GM21576 (cell line): ENCODE measurements around the gene SERPINB1.
"Not testable (repeated sequence)": the region's sequence is repeated elsewhere in the genome, so short reads cannot be mapped to it uniquely, and the experiment has no call there.

ENCODE experiments used
- ATAC-seq: cut with Tn5 transposase; IDR thresholded peaks from one replicate; pipeline ENCODE4 v1.9.1; 2021; ENCODE audit warnings: mild to moderate bottlenecking, moderate library complexity; ENCODE audit not compliant: unreplicated experiment

Gene SERPINB1

DNA sequence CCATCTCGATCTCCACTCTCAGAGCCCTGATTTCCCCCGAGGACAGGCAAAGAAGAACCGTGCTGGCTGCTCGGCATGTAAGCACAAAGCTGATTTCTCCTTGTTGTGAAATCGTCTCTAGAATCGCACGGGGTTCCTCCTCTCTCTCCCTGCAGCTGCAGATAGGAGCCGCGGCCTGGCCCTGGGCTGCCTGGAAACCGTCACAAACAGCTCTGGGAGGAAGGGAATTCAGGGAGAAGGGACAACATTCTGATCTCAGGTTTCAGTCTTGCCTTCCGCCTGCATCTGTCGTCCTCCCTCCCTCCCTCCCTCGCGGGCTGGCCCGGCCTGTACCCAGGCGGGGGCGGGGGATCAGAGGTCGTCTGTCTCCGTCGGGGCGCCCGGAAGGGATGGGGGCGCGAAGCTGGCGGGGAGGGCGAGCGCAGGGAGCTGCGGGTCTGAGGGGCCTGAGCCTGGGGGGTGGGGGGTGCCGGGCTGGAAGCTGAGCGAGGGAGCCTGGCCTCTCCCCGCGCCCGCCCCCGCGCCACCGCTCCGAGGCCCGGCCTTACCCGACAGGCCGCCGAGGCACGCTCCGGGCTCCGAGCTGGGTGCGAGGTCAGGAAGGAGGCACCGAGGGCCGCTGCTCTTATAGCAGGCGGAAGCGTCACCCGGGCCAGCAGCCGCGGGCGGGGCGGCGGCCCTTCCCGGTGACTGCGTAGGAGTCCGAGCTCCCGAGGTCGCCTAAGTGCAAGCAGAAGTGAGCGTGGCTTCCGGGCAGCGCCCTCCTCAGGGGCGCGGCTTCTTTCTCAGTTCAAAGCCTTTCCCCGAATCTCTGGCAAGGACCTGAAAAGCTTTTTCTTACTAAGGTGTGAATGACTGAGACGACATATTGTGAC is at the start of gene SERPINB1:
TSS of gene SERPINB1 (minus strand) at position 600 of the 875 bp plus-strand sequence. CDS start 1,277 bp downstream, outside the sequence.
- peak; percentile 50 for ATAC-seq

GRCh38 chr6:2890976-2891767 is 49.5 kb upstream of the SERPINB1 start:
- ATAC-seq = no peak

DNA sequence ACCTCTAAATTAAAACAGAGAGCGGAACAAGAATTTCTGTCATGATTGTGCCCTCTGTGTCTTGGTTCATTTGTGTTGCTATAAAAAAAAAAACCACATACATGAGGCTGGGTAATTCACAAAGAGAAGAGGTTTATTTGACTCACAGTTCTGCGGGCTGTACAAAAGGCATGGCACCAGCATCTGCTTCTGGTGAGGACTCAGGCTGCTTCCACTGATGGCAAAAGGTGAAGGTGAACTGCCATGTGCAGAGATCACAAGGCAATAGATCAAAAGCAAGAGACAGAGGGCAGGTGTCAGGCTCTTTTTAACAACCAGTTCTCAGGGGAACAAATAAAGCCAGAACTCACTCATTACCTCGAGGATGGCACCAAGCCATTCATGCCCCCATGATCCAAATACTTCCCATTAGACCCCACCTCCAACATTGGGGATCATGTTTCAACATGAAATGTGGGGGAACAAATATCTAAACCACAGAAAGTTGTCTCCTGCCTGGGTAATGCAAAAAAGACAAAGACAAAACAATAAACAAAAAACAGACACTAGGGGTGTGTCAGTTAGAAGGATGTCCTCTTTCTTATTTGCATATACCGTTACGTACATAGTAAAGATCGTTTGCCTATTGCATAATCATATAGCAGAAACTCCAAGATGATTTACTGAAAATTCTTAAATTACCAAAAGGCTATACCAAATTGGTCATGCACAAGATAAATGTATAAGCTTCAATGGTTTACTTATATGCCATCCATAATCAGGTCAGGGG is 44.5 kb upstream of the SERPINB1 start:
- ATAC-seq = no peak

DNA sequence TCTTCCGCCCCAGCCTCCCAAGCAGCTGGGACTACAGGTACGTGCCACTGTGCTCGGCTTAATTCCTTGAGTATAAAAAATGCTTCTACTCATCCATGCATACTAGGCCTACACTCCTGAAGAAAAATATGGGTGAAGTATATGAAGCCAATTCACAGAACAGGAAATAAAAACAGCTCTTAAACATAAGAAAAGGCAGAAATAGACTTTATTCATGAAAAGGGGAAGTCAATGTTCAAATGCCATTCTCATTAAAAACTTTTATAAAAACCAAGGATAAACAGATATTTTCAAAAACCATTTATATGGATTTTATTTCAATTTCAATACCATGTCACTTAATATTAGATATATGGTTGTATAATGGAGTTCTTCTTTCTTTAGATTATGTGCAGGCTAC is 43.1 kb upstream of the SERPINB1 start:
- no peak for ATAC-seq

DNA sequence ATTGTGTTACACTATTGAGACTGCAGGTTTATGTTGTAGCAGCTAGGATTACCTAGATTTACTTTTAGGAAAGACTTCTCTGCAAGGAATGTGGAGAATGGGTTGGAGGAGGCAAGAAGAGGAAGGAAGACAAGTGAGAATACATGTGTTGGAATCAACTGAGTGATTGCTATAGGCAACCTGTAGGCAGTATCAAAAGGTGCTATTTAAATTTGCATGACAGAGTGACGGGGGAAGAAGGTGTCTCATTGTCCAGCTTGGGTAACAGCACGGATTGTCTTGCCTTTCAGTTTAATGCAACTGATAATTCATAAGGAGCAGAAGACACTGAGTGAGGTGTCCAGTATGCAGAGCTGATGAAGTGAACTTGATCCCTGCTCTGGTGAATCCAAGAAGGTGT is 42.0 kb upstream of the SERPINB1 start:
- ATAC-seq = no peak

DNA sequence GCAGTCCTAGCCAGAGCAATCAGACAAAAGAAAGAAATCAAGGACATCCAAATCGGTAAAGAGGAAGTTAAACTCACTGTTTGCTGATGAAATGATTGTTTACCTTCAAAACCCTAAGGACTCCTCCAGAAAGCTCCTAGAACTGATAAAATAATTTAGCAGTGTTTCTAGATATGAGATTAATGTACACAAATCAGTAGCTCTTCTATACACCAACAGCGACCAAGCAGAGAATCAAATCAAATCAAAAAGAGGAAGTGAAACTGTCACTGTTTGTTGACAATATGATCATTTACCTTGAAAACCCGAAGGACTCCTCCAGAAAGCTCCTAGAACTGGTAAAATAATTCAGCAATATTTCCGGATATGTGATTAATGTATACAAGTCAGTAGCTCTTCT is 39.8 kb upstream of the SERPINB1 start:
- ATAC-seq = peak; percentile 60

DNA sequence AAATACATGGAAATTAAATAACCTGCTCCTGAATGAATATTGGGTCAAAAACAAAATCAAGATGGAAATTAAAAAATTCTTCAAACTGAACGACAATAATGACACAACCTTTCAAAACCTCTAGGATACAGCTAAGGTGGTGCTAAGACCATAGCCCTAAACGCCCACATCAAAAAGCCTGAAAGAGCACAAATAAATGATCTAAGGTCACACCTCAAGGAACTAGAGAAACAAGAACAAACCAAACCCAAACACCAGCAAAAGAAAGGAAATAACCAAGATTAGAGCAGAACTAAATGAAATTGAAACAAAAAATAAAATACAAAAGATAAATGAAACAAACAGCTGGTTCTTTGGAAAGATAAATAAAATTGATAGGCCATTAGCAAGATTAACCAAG is 38.5 kb upstream of the SERPINB1 start:
- not testable (repeated sequence) for ATAC-seq

GRCh38 chr6:2877960-2878359 is 36.3 kb upstream of the SERPINB1 start:
- no peak for ATAC-seq

DNA sequence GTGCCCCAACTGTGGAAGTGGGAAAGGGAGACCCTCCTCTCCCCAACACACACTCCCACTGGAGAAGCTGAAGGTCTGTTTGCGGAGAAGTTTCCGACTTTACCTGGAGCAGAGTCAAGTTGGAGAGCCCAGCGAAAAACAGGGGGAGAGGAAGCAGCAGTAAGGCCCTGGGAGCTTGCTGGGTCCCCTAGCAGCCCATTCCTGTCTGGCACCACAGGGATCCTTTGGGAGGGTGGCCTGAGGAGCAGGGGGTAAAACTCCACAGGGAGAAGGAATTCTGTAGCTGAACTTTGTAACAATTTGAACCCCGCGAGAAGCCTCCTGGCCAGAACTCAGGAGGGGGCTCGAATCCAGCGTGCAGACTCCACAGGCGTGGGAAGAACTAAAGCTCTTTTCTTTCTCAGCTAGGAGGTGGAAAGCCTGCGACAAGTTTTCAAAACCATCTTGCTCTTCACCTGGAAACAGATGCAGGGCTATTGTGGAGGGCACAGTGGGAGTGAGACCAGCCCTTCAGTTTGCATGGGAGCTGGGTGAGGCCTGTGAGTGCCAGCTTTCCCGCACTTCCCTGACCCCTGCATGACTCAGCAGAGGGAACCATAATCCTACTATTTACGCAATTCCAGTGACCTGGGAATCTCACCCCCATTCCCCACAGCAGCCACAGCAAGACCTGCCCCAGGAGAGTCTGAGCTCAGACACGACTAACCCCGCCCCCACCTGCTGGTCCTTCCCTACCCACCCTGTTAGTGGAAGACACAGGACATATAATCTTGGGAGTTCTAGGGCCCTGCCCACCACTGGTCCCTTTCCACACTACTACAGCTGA is 35.6 kb upstream of the SERPINB1 start:
- no peak for ATAC-seq

DNA sequence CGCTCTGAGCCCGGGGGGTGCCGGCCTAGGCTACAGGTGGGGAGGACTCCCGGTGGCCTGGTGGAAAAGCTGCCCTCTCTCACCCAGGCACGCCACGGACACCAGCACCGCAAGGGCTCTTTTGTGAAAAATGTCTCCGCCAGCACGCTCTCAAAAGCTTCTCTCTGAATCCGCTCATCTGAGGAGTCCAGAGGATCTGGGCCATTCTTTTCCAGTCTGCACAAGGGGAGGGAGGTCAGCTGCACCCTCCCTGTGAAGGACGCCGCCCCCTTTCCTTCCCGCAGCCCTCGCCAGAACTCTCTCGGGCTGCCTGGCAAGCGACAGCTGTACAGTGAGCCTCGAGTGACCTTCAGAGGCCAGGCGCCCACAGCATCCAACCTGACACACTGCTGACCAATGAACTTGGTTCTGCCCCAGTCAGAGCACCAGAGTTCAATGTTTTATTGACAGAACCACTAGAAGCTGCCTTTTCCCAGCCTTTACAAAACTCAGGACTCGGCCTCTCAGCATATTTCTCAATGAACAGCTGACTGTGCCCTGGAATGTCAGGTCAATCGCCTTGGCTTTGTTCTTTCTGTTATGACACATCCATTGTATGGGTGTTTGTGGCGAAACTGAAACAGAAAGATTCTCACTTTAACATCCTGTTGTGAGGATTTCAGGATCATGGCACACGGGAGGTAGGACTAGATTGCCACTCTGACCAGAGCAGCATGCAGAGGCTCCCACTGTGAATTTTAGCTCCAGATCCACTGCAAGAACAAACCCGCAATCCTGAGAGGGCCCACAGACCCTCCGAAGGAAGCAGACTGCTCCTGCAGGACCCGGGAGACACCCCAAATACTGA is 34.8 kb upstream of the SERPINB1 start:
- ATAC-seq = peak; percentile 31

- peak; percentile 29 for ATAC-seq
Measured at GRCh38 chr6:2875359-2876191, 33.9 kb upstream of the SERPINB1 start.

DNA sequence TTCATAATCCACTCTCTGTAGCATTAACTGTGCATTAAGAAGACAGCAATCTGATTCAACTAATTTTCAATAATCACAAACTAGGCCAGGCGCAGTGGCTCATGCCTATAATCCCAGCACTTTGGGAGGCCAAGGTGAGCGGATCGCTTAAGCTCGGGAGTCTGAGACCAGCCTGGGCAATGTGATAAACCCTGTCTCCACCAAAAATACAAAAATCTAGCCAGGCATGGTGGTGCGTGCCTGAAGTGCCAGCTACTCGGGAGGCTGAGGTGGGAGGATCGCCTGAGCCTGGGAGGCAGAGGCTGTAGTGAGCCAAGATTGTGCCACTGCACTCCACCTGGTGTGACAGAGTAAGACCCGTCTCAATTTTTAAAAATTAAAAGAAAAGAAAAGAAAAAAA is 32.0 kb upstream of the SERPINB1 start:
- no peak for ATAC-seq

DNA sequence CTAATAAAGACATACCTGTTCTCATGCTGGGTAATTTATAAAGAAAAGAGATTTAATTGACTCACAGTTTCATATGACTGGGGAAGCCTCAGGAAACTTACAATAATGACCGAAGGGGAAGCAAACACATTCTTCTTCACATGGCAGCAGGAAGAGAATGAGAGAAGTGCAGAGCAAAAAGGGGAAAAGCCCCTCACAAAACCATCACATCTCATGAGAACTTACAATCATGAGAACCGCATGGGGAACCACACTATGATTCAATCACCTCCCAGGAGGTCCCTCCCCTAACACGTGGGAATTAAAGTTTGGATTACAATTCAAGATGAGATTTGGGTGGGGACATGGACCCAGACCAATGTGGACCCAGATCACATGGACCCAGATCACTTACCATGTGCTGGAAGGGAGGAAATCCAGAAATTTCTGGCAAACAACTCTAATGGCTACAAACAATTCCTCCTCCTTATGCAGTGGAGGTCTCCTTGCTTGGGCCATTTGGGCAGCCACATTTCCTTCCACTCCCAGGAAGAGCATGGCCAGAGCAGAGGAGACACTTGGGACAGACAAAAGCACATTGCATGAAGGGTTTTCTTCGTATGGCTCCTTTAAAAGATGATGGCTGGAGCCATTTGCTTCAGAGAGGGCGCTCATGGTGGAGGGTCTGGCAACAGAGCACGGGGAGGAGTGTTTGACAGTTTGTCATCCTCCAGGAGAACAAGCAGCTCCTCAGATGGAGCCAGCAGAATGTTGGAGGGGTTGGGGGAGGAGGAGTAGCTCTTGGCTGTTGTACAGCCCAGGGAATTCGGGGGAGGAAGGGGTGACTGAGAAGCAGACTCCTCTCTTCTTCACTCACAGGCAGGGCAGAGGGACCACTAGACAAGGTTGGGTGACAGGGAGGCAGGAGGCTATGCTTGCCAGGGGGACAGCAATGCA is 31.0 kb upstream of the SERPINB1 start:
- no peak for ATAC-seq

DNA sequence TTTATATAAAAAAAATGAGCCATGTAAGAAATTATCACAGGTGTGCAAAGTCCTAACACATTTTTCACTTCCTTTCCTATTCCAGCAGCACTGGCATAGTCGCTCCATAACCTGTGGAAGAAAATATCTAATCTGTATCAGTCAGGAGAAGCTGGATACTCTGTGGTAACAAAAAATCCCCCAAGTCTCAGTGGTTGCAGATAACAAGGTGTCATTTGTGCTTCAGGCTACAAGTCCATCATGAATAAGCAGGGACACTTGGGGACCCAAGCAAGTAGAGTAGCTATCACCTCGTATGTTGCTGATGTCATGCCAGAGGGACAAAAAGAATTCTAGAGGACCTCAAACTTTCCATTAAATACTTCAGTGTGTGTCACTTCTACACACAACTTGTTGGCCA is 30.3 kb upstream of the SERPINB1 start:
- no peak for ATAC-seq

GRCh38 chr6:2871102-2871501 is 29.4 kb upstream of the SERPINB1 start:
- ATAC-seq = no peak

DNA sequence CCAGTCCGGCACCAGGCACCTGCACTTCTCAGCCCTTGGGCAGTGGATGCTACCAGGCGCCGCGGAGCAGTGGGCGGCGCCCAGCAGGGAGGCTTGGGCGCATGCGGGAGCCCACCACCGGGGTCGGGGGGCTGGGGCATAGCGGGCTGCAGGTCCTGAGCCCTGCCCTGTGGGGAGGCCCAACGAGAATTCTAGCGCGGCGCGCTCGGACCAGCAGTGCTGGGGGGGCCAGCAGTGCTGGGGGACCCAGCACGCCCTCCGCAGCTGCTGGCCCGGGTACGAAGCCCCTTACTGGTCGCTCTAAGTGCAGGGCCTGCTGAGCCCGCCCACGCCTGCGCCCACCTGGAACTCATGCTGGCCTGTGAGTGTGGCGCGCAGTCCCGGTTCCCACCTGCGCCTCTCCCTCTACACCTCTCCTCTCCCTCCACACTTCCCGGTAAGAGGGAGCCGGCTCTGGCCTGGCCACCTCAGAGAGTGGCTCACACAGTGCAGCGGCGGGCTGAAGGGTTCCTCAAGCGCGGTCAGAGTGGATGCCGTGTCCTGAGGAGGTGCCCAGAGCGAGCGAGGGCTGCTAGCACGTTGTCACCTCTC is 28.5 kb upstream of the SERPINB1 start:
- no peak for ATAC-seq

DNA sequence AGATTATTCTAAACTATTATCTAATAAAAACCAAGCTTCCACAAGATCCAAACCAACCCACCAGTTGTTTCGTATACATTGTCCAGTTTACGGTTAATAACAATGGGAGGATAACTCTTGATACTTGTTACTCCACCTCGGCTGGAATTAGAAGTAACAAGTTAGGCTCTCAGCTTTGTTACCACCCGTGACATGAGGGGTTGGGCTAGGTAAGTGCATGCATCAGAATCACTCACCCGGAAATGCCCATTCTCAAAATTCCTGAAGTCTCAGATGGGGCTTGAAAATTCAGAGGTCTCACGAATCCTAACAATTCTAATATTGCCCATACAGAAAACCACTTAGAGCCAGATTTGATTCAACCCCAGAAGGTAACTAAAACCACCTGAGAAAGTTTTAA is 27.0 kb upstream of the SERPINB1 start:
- no peak for ATAC-seq
